Measurements from ENCODE around the gene PKD1L1.
A peak's percentile ranks its signal among the peaks of the same experiment; 100 is the strongest.

PKD1L1 gene

DNA sequence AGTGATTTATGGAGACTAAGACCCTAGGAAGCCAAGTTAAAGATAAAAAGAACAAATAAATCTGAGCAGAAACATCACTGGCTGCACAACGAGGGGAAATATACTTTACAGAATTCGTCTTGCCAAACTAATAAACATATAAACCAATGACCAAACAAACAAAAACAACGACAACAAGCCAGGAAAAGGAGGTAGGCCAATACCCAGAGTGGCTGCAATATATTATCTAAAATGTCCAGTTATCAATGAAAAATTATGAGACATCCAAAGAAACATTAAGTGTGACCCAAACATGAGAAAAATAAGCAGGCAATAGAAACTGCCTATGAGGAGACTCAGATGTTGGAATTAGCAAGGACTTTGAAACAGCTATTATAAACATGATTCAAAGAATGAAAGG, 81.0 kb downstream of the PKD1L1 start:
- no peak for DNase-seq

- DNase-seq, result no peak
These were observed 82.1 kb downstream of the PKD1L1 start for GRCh38 chr7:47866120-47866519.

- DNase-seq, result no peak
These were observed 95.7 kb downstream of the PKD1L1 start for GRCh38 chr7:47852330-47853245.

DNA sequence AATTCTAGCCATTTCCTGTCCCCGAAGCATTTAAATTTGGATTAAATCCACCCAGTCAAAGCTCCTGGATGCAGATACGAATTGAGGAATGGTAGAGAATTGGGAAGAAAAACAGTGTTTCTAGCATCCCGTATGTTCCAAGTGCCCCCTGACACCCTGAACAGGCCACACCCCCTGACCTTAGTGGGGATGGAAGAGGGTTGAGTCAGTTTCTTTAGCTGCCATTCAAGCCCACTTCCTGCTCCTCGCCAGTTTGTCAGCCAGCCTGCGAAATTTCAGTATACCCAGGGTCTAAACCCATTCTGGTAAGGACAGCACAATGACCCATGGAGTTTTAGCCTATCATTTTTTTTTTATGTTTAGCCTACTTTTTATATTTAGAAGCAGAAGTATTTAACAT, 101.1 kb downstream of the PKD1L1 start:
- DNase-seq, result no peak

- DNase-seq, result no peak
These were observed 102.0 kb downstream of the PKD1L1 start for GRCh38 chr7:47846138-47846836.

- no peak for DNase-seq
These were observed 104.0 kb downstream of the PKD1L1 start for GRCh38 chr7:47844311-47844710.

GRCh38 chr7:47843291-47843690, 105.0 kb downstream of the PKD1L1 start:
- DNase-seq, result no peak

- DNase-seq, result no peak
These were observed 108.9 kb downstream of the PKD1L1 start for GRCh38 chr7:47839381-47839780.

GRCh38 chr7:47837826-47838225, 110.4 kb downstream of the PKD1L1 start:
- no peak for DNase-seq

DNA sequence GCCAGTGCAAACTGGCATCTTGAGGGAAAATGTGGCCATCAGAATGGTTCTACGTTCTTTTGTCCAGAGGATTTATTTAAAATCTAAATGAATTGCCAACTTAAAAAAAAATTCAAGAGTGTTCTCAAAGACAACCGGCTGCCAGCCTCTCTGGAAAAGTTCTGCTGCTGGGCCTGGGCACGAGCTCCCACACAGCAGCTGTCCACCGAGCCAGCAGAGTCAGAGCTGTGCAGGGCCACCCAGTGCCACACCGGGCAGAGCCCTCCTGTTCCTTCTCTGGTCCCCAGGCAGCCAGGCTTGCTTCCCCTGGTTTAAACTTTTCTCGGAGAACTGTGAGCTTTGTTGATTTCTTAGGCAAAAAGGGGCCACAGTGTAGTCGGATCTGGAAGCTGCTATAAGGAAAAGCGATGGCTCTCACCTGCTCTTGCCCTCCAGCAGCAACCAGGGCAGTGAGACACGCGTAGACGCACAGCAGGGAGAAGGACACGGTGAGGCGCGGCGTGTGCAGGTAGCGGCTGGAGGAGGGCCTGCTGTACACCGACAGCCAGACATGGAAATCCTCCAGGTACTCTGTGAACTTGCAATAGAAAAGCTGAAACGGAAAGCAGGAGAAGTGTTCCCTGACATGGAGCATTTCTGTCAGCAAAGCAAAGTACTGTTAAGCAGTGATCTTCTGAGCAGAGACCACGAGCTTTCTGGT, 111.6 kb downstream of the PKD1L1 start:
- DNase-seq, result no peak

GRCh38 chr7:47836080-47836479, 112.2 kb downstream of the PKD1L1 start:
- DNase-seq, result no peak

- DNase-seq, result no peak
These were observed 115.1 kb downstream of the PKD1L1 start for GRCh38 chr7:47833211-47833610.

- DNase-seq, result no peak
These were observed 116.1 kb downstream of the PKD1L1 start for GRCh38 chr7:47832105-47832715.

- no peak for DNase-seq
These were observed 118.3 kb downstream of the PKD1L1 start for GRCh38 chr7:47830015-47830414.

GRCh38 chr7:47827871-47828270, 120.4 kb downstream of the PKD1L1 start:
- no peak for DNase-seq

- no peak for DNase-seq
These were observed 120.9 kb downstream of the PKD1L1 start for GRCh38 chr7:47827351-47827756.

- no peak for DNase-seq
These were observed 121.5 kb downstream of the PKD1L1 start for GRCh38 chr7:47826754-47827153.

DNA sequence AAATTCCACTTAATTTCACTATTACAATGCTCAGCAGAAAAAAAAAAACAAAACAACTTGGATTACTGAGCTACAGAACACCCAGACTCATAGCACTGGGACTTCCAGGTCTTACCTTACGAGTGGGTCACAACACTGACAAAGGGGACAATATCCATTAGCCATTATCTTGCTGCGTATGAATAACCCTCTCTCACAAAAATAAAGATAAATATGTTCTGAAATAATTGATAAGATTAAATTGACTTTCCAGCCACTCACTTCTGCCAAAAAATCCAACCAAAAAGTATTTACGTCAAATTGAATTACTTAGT, 128.7 kb downstream of the PKD1L1 start:
- no peak for DNase-seq

- DNase-seq, result peak; percentile 43
These were observed 129.3 kb downstream of the PKD1L1 start for GRCh38 chr7:47818796-47819606.

DNA sequence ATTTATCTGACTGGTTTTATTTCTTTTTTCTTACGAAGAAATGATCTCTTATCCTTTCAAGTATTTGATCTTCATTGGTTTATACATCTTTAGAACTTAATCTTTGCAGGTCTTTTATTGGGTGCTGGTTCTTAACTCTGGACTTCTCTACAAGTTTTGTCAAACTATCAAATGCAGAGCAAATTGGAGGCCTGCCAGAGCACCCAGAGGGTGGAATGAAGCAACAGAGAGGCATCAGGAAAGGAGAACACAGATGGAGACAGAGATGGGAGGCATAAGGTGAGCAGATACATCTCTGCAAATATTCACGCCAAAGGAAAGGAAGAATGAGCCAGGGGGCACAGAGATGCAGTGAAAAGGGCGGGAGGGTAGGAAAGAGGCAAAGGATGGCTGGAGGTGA, 130.3 kb downstream of the PKD1L1 start:
- DNase-seq, result no peak

GRCh38 chr7:47816647-47817046, 131.6 kb downstream of the PKD1L1 start:
- DNase-seq, result no peak

DNA sequence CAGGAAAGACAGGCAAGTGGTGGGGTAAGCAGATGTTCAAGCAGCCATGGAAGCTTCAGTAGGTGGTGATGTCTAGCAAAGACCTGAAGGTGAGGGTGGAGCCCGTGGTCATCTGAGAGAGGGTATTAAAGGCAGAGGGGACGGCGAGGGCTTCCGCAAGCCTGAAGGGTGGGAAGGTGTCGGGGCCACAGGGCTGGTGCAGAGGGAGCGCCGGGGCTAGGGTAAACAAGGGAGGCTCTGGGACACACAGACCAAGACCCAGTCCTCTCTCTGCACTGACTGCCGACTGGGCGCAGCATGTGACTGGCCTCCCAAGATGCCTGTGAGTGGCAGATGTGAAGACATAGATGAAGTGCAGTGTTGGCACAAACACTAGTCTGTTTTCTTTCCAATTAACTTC, 132.4 kb downstream of the PKD1L1 start:
- DNase-seq, result no peak
